GM18498 (cell line): ENCODE data around the gene TMEM204.

Experiments used
- ATAC-seq: cut with Tn5 transposase; IDR thresholded peaks from one replicate; pipeline ENCODE4 v1.9.1; 2021; ENCODE audit warnings: mild to moderate bottlenecking, moderate library complexity; ENCODE audit not compliant: unreplicated experiment

TMEM204 gene

GRCh38 chr16:1536601-1537000, 3.1 kb downstream of the TMEM204 start:
- no peak for ATAC-seq

- ATAC-seq, result no peak
Observed at GRCh38 chr16:1537138-1537577, 3.7 kb downstream of the TMEM204 start.

- ATAC-seq, result no peak
Observed at GRCh38 chr16:1537763-1538289, 4.4 kb downstream of the TMEM204 start.

- no peak for ATAC-seq
Observed at GRCh38 chr16:1538804-1539520, 5.5 kb downstream of the TMEM204 start.

DNA sequence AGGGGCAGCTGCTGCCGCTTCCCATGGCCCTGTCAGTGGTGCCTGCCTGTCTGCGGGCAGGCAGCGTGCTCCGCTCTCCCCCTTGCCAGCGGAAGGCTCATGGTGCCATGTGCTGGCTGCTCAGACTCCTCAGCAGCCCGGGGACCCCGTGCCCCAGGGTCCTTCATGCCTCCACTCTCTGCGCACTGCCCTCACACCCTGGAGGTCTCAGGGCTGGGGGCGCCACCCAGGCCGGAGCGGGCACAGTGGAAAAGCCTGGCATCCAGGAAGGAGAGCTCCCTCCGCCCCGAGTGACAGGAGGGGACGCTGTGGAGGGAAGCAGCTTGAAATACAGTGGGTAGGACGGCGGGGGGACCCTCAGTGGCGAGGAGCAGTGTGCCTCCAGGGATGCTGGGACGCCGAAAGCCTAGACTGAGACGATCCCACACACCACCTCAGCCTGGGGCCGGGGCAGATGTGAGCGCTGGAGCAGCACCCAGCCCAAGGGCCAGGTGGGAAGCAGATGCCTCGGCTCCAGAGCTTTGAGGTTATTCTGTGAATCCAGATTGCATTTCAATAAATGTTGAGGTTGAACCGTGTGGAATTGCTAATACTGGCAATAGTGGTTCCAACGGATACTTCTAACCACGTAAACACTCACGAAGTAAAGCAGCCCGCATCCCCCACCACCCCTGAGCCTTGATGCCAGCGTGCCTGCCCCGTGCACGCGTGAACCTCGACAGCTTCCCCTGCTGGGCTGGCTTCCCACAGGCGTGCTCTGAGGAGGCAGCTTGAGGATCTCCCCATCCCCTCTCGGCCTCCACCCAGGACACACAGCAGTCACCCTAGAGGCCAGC, 6.5 kb downstream of the TMEM204 start:
- ATAC-seq, result no peak

DNA sequence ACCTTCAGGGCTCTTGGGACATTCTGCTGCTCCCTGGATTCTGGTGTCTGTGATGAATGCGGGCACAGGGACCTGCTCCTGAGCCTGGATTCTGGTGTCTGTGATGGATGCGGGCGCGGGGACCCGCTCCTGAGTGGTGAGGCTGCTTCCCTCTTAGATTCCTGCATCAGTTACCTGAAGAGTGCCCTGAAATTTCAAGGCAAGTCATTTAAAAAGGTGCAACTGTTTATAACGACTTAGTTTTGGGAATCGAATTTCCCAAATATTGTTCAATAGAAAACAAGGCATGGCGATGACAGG, 7.0 kb downstream of the TMEM204 start:
- ATAC-seq, result no peak

- ATAC-seq, result no peak
Observed at GRCh38 chr16:1541293-1542165, 8.1 kb downstream of the TMEM204 start.

- no peak for ATAC-seq
Observed at GRCh38 chr16:1542166-1542500, 8.7 kb downstream of the TMEM204 start.

DNA sequence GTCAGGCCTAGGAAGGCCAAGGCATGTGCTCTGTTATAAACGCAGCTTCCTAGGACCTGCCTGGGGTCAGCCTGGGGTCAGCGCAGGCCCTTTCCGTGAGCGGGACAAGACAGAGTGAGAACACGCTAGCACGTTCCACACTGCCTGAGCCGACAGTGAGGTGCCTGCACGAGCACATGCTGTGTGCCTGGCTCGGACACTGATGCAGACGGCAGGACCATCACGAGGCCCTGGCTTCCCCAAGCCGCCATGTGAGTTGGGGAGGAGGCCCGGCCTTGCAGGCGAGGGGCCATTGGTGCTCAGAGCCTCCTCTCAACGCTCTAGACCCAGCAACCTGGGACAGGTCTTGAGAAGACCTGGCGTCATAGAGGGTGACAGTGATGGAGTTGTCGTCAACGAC, 9.1 kb downstream of the TMEM204 start:
- no peak for ATAC-seq

DNA sequence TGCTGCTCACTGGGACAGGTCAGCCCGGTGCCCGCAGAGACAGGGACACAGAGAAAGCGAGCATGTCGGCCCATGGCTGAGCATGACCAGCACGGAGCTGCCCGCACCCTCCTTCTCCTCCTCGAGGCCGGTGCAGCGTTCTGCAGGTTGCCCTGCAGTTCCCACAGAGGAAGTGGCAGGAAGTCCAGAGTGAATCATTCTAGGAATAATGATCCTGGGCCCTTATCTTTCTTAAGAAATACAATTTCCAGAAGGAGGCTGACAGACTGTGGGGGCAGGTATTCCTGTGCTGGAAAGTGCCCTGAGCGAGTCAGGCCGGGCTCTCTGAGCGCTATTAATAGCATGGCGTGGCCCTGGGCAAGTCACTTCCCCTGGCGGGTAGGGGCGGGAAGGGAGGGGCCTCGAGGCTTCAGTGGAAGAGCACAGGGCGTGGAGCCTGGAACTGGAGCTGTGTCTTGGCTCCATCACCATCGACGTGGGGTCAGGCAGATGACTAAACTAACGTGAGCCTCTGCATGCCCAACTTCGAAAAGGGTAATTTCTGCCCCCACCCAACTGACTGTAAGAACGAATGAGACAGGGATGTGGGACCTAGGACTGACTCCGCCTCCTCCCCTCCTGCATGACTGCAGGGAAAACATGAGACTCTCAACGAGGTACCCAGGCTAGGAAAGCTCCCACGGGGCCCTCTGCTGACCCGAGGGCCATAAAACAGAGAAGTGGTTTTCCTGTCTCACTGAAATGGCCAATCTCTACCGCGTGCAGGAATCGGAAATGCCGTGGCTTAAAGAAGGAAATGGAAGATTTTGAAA, 9.8 kb downstream of the TMEM204 start:
- no peak for ATAC-seq

- no peak for ATAC-seq
Observed at GRCh38 chr16:1545044-1546040, 11.9 kb downstream of the TMEM204 start.

DNA sequence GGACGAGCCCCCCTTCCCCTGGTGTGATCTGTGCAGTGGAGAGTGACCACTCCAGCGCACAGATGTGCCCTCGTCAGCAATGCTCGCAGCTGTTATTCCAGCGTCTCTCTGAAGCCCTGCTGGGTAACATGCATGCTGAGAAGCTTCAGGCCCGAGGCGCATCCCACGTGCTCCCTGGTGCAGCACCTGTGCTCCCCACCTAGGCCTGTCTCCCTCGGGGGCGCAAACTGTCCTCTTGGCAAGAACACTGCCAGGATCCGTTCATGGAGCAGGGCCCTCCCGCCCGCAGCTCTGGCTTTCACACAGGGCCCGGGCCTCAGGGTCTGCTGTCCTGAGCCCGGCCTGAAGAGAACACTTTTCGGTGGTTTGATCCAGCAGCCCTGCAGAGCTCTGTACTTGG, 13.0 kb downstream of the TMEM204 start:
- ATAC-seq, result no peak

GRCh38 chr16:1548233-1548632, 14.8 kb downstream of the TMEM204 start:
- ATAC-seq, result no peak

DNA sequence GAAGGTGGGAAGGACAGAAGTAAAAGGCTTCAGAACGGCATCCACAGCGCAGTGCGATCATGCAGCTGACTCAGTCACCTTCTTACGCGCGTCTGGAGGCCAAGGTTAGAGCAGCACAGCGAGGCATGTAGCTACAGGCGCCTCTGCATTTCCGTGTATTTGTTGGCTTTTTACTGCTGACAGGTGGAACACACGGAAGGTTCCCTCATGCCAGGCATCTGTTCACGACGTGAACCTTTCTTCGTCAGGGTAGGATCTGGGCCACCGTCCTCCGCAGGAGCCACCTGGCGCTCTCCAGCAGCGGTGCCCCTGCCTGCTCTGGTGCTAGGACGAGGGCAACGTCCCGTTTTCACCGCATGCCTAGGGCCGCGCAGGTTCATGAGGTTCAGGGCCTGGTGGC, 15.3 kb downstream of the TMEM204 start:
- no peak for ATAC-seq

GRCh38 chr16:1550069-1550468, 16.6 kb downstream of the TMEM204 start:
- ATAC-seq, result no peak

GRCh38 chr16:1550696-1551095, 17.2 kb downstream of the TMEM204 start:
- no peak for ATAC-seq

- ATAC-seq, result no peak
Observed at GRCh38 chr16:1551166-1551565, 17.7 kb downstream of the TMEM204 start.

DNA sequence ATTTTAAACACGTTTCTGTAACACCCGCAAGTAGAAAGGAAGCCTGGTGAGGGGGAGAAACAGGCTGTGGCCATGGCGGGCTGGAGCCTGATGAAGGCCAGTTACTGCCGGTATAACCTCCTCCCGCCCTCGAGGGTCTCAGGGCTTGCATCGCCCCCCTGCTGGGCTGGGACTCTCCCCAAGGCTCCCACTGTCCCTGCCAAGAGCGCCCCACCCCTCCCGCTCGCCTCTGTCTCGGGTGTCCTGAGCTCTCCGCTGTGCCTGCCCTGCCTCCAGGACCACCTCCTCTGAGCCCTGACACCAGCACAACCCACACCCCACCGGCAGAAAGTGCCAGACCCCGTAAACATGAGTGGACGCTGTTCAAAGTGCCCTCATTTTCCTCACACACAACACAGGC, 18.7 kb downstream of the TMEM204 start:
- ATAC-seq, result no peak
